ENCODE results near the gene CRTC1.

DNA sequence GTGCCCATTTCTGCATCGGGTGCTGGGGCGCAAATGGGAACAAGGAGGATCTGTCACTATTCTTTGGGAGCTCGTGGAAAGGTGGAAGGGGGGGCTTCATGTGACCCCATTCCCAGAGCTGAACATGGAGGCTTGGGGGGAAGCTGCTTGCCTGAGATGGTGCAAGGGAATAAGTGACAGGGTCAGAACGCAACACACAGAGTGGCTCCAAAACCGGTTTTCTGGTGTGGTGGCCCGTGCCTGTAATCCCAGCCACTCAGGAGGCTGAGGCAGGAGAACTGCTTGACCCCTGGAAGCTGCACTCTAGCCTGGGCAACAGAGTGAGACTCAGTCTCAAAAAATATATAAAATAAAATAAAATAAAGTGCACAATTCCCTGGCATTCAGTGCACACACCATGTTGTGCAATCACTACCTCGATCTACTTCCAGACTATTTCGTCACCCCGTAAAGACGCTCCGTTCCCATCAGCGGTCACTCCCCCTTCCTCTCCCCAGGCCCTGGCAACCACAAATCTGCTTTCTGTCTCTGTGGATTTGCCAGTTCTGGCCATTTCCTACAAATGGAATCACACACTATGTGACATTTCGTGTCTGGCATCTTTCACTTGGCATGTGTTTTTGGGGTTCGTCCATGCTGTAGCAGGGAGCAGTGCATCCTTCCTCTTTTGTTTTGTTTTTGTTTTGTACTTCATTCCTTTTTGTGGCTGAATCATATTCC is 125.8 kb downstream of the CRTC1 start:
- TF ChIP-seq, protein P1, sequence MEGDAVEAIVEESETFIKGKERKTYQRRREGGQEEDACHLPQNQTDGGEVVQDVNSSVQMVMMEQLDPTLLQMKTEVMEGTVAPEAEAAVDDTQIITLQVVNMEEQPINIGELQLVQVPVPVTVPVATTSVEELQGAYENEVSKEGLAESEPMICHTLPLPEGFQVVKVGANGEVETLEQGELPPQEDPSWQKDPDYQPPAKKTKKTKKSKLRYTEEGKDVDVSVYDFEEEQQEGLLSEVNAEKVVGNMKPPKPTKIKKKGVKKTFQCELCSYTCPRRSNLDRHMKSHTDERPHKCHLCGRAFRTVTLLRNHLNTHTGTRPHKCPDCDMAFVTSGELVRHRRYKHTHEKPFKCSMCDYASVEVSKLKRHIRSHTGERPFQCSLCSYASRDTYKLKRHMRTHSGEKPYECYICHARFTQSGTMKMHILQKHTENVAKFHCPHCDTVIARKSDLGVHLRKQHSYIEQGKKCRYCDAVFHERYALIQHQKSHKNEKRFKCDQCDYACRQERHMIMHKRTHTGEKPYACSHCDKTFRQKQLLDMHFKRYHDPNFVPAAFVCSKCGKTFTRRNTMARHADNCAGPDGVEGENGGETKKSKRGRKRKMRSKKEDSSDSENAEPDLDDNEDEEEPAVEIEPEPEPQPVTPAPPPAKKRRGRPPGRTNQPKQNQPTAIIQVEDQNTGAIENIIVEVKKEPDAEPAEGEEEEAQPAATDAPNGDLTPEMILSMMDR (IDR thresholded peaks at IDR 0.05): no peak
- no peak for TF ChIP-seq POLR2A (IDR thresholded peaks at IDR 0.05)
